Testis (tissue), 3 donors: Measurements from ENCODE around the gene FAM200C. TPM values are rescaled to one million over a fixed set of nuclear protein-coding genes. Genes with fewer than 3 reads are reported as not detected.

Source experiments
- DNase-seq: peaks from one replicate; pipeline ENCODE4 v3.0.0-alpha.2; 2019
- H3K27ac ChIP-seq, 2 donors: fragments of 200-600 bp; sonication (generic); one replicate each; pipeline ENCODE4 v1.5.1; 2019
- H3K27me3 ChIP-seq: fragments of 200-600 bp; sonication (generic); one replicate; pipeline ENCODE4 v1.5.1; 2019
- H3K36me3 ChIP-seq: fragments of 200-600 bp; sonication (generic); one replicate; pipeline ENCODE4 v1.5.1; 2017; ENCODE audit warnings: low read depth; ENCODE audit errors: missing control alignments
- H3K4me1 ChIP-seq: fragments of 200-600 bp; sonication (generic); one replicate; pipeline ENCODE4 v1.5.1; 2019
- H3K4me3 ChIP-seq, 2 donors: fragments of 200-600 bp; sonication (generic); one replicate each; pipeline ENCODE4 v1.5.1; 2017 to 2019
- H3K9me3 ChIP-seq: fragments of 200-600 bp; sonication (generic); one replicate; pipeline ENCODE4 v1.5.1; 2017
- POLR2A ChIP-seq: fragments of 450-650 bp; IDR thresholded peaks from one replicate; pipeline ENCODE4 v1.6.1; 2017; ENCODE audit warnings: antibody characterized with exemption, mild to moderate bottlenecking, moderate library complexity
- WGBS, 2 donors: methylation state at CpG; one replicate each; pipeline ENCODE4 v1.1.5; 2018; 5-methylcytosine and 5-hydroxymethylcytosine counted together
- intact Hi-C: fragments of 100-400 bp; cut with DNase I; formaldehyde crosslinking; loops from one replicate; pipeline ENCODE4 v1.15.1; 2023; ENCODE audit warnings: low total_unique reads
- polyA plus RNA-seq: library from polyadenylated mRNA; stranded (reverse); fragments of 350-450 nt; fragmentation: Illumina TruSeq; extraction: RNeasy Lipid Tissue Mini Kit (QIAGEN cat#74804); gene quantifications from one replicate; pipeline ENCODE4 v1.2.3, GENCODE V29; 2014; ENCODE audit warnings: low read depth, low replicate concordance; ENCODE audit not compliant: insufficient read depth
- total RNA-seq, 2 donors: library from RNA; depleted of rRNA; stranded (reverse); fragments of >200 nt; gene quantifications; one replicate each; pipeline ENCODE4 v1.2.3, GENCODE V29; 2016
- TF ChIP-seq, protein P1 (sequence below), 3 experiments: fragments of 450-650 bp in 2 of 3; fragments of 200-600 bp in 1 of 3; sonication (generic) in 1 of 3; IDR thresholded peaks; one replicate each; pipeline ENCODE4 v1.5.1; 2016 to 2019; ENCODE audit warnings: antibody characterized with exemption in 3 of 3, mild to moderate bottlenecking in 2 of 3, moderate library complexity in 1 of 3

FAM200C gene
- total and polyA plus RNA-seq, 3 donors from 2014 or later, result 5.5 to 11.1 (median 10.6) TPM

DNA sequence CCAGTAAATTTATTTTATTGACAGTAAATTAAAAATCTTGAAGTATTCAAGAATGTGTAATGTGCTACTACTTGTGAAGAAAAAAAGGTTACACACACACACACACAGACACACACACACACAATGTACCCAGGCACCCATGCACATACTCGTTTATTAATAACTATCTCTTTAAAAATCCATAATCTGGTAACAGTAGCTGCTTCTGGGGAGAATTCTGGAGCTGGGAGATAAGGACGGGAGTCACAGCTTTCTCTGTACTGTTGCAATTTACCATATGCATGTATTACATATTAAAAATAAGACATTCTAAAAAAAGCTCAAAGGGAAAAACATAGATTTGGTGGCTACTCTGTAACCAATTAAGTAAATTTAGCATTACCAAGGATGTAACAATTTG lies 21.5 kb downstream of the FAM200C start:
- no peaks in the 10 kb centered on the region for H3K4me1 ChIP-seq
- no peak overlapping the region for H3K4me3 ChIP-seq
- WGBS, 2 donors, result 44 to 47% methylated on average over 2 of the region's 2 CpGs
- no peak for DNase-seq
- intact Hi-C loops, result no loop called here
- no peak overlapping the region for H3K27ac ChIP-seq
- H3K9me3 ChIP-seq, result no peaks in the 10 kb centered on the region
- no peaks in the 10 kb centered on the region for H3K27me3 ChIP-seq
- no peaks in the 10 kb centered on the region for H3K36me3 ChIP-seq
- TF ChIP-seq, protein P1, sequence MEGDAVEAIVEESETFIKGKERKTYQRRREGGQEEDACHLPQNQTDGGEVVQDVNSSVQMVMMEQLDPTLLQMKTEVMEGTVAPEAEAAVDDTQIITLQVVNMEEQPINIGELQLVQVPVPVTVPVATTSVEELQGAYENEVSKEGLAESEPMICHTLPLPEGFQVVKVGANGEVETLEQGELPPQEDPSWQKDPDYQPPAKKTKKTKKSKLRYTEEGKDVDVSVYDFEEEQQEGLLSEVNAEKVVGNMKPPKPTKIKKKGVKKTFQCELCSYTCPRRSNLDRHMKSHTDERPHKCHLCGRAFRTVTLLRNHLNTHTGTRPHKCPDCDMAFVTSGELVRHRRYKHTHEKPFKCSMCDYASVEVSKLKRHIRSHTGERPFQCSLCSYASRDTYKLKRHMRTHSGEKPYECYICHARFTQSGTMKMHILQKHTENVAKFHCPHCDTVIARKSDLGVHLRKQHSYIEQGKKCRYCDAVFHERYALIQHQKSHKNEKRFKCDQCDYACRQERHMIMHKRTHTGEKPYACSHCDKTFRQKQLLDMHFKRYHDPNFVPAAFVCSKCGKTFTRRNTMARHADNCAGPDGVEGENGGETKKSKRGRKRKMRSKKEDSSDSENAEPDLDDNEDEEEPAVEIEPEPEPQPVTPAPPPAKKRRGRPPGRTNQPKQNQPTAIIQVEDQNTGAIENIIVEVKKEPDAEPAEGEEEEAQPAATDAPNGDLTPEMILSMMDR (IDR thresholded peaks at IDR 0.05), result no peak
- no peak for TF ChIP-seq POLR2A

GRCh38 chr5:160377651-160378050 lies 22.2 kb downstream of the FAM200C start:
- H3K27ac ChIP-seq, result no peak overlapping the region
- TF ChIP-seq POLR2A, result no peak
- TF ChIP-seq, protein P1 (IDR thresholded peaks at IDR 0.05), result no peak
- no peaks in the 10 kb centered on the region for H3K4me1 ChIP-seq
- WGBS, 2 donors, result 87 to 91% methylated on average over 5 of the region's 5 CpGs
- no peaks in the 10 kb centered on the region for H3K27me3 ChIP-seq
- DNase-seq, result no peak
- intact Hi-C loops, result no loop called here
- no peaks in the 10 kb centered on the region for H3K9me3 ChIP-seq
- no peaks in the 10 kb centered on the region for H3K36me3 ChIP-seq
- no peak overlapping the region for H3K4me3 ChIP-seq

GRCh38 chr5:160376416-160376815 lies 23.4 kb downstream of the FAM200C start:
- no peaks in the 10 kb centered on the region for H3K4me1 ChIP-seq
- H3K36me3 ChIP-seq, result no peaks in the 10 kb centered on the region
- H3K27ac ChIP-seq, result no peak overlapping the region
- H3K4me3 ChIP-seq, result no peak overlapping the region
- TF ChIP-seq POLR2A, result no peak
- TF ChIP-seq, protein P1 (IDR thresholded peaks at IDR 0.05), result no peak
- H3K9me3 ChIP-seq, result no peaks in the 10 kb centered on the region
- H3K27me3 ChIP-seq, result no peaks in the 10 kb centered on the region
- no peak for DNase-seq
- intact Hi-C loops, result no loop called here

- DNase-seq, result no peak
- intact Hi-C loops, result no loop called here
- H3K9me3 ChIP-seq, result no peaks in the 10 kb centered on the region
- no peak overlapping the region for H3K4me3 ChIP-seq
- TF ChIP-seq, protein P1 (IDR thresholded peaks at IDR 0.05), result no peak
- TF ChIP-seq POLR2A, result no peak
- H3K27ac ChIP-seq, result no peak overlapping the region
- H3K4me1 ChIP-seq, result no peaks in the 10 kb centered on the region
- no peaks in the 10 kb centered on the region for H3K36me3 ChIP-seq
- no peaks in the 10 kb centered on the region for H3K27me3 ChIP-seq
- 73 to 82% methylated on average over 2 of the region's 2 CpGs for WGBS, 2 donors
Measured at GRCh38 chr5:160375701-160376100, 24.2 kb downstream of the FAM200C start.

DNA sequence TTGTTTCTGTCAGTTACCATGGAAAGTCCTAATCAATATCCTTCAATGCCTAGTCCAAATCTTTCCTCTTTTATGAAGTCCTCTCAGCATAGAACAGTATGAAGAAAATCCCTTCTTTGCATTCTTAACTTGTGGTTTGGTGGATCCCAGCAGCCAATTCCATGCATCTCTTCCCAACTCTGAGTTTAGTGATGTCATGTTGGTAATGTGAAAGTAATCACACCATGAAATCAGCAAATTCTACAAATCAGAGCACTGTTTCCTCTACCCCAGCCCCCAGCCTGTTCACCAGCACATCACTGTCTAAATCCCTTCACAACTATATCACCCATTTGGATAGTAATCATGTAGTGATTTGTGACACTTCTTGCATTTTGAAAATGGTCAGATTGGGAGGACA lies 24.7 kb downstream of the FAM200C start:
- TF ChIP-seq, protein P1 (IDR thresholded peaks at IDR 0.05), result no peak
- no peak for TF ChIP-seq POLR2A
- DNase-seq, result no peak
- Histone ChIP-seq H3K27ac (no peak overlapping the region), H3K27me3 (no peaks in the 10 kb centered on the region), H3K4me1 (no peaks in the 10 kb centered on the region), H3K9me3 (no peaks in the 10 kb centered on the region), H3K36me3 (no peaks in the 10 kb centered on the region), H3K4me3 (no peak overlapping the region)
- intact Hi-C loops, result no loop called here
